ENCODE results near the gene VASH2.
"Not testable (repeated sequence)": the region's sequence is repeated elsewhere in the genome, so short reads cannot be mapped to it uniquely, and the experiment has no call there.

The VASH2 gene

GRCh38 chr1:212959266-212960220 is 9.2 kb downstream of the VASH2 start:
- DNase-seq, result no peak

GRCh38 chr1:212960932-212961331 is 10.6 kb downstream of the VASH2 start:
- DNase-seq, result no peak

- DNase-seq, result no peak
Measured at GRCh38 chr1:212962509-212962908, 12.2 kb downstream of the VASH2 start.

- DNase-seq, result no peak
Measured at GRCh38 chr1:212964102-212964501, 13.8 kb downstream of the VASH2 start.

- not testable (repeated sequence) for DNase-seq
Measured at GRCh38 chr1:212964993-212965392, 14.7 kb downstream of the VASH2 start.

- DNase-seq, result no peak
Measured at GRCh38 chr1:212966616-212967015, 16.3 kb downstream of the VASH2 start.

GRCh38 chr1:212967801-212968200 is 17.5 kb downstream of the VASH2 start:
- no peak for DNase-seq

GRCh38 chr1:212968368-212968863 is 18.1 kb downstream of the VASH2 start:
- DNase-seq, result no peak

GRCh38 chr1:212970085-212970484 is 19.7 kb downstream of the VASH2 start:
- no peak for DNase-seq

GRCh38 chr1:212971312-212971711 is 21.0 kb downstream of the VASH2 start:
- DNase-seq, result no peak

GRCh38 chr1:212973426-212973825 is 23.1 kb downstream of the VASH2 start:
- no peak for DNase-seq

GRCh38 chr1:212973899-212974298 is 23.6 kb downstream of the VASH2 start:
- DNase-seq, result no peak

GRCh38 chr1:212974711-212975110 is 24.4 kb downstream of the VASH2 start:
- DNase-seq, result no peak

GRCh38 chr1:212975111-212975918 is 25.0 kb downstream of the VASH2 start:
- DNase-seq, result no peak

- no peak for DNase-seq
Measured at GRCh38 chr1:212976586-212976985, 26.2 kb downstream of the VASH2 start.

- DNase-seq, result no peak
Measured at GRCh38 chr1:212977781-212978645, 27.7 kb downstream of the VASH2 start.

- peak; percentile 28 for DNase-seq
Measured at GRCh38 chr1:212979340-212980122, 29.2 kb downstream of the VASH2 start.

- no peak for DNase-seq
Measured at GRCh38 chr1:212980123-212980785, 29.9 kb downstream of the VASH2 start.

GRCh38 chr1:212981025-212981495 is 30.7 kb downstream of the VASH2 start:
- DNase-seq, result no peak

- DNase-seq, result no peak
Measured at GRCh38 chr1:212981571-212982328, 31.4 kb downstream of the VASH2 start.
